CD14-positive monocyte (primary cell): Measurements from ENCODE around the gene CENPP. TPM values are rescaled to one million over a fixed set of nuclear protein-coding genes. Genes with fewer than 3 reads are reported as not detected.

Experiments used
- DNase-seq, 3 donors: peaks; one replicate each; pipeline ENCODE4 v3.0.0-alpha.2; 2011 to 2022
- H2AFZ ChIP-seq: 2 replicates; pipeline ENCODE4 v1.6.0; 2012; ENCODE audit warnings: mild to moderate bottlenecking, low read depth, low read length, inconsistent platforms; ENCODE audit not compliant: insufficient read depth, poor library complexity, severe bottlenecking
- H3K27ac ChIP-seq, 2 donors: 1 replicate in 1 of 2; 2 replicates in 1 of 2; pipeline ENCODE4 v1.5.1; 2012 to 2013; ENCODE audit warnings: low read length in 2 of 2, control low read depth in 1 of 2, inconsistent platforms in 1 of 2, low read depth in 1 of 2, mild to moderate bottlenecking in 1 of 2
- H3K27me3 ChIP-seq, 2 donors: one replicate each; pipeline versions ENCODE4 v1.6.0 to v1.6.1; 2011 to 2013; ENCODE audit warnings: low read length in 2 of 2; ENCODE audit not compliant: control insufficient read depth in 2 of 2, insufficient read depth in 2 of 2
- H3K36me3 ChIP-seq, 2 donors: replicated peaks in 1 of 2; 1 replicate in 1 of 2; 2 replicates in 1 of 2; pipeline versions ENCODE4 v1.5.1 to v1.6.1; 2012 to 2013; ENCODE audit warnings: low read length in 2 of 2, control low read depth in 1 of 2, inconsistent platforms in 1 of 2, mild to moderate bottlenecking in 1 of 2; ENCODE audit not compliant: insufficient read depth in 2 of 2, control insufficient read depth in 1 of 2
- H3K4me1 ChIP-seq, 2 donors: 1 replicate in 1 of 2; 2 replicates in 1 of 2; pipeline versions ENCODE4 v1.5.1 to v1.6.1; 2012 to 2013; ENCODE audit warnings: low read length in 2 of 2, control low read depth in 1 of 2, inconsistent platforms in 1 of 2, mild to moderate bottlenecking in 1 of 2, moderate library complexity in 1 of 2; ENCODE audit not compliant: insufficient read depth in 2 of 2, control insufficient read depth in 1 of 2
- H3K4me2 ChIP-seq: replicated peaks from 2 replicates; pipeline ENCODE3; 2012; ENCODE audit warnings: low read length, moderate library complexity, mild to moderate bottlenecking; ENCODE audit not compliant: poor library complexity, severe bottlenecking; ENCODE audit errors: extremely low read depth
- H3K4me3 ChIP-seq, 3 experiments: fragments of 200-600 bp in 1 of 3; sonication (generic) in 1 of 3; replicated peaks in 1 of 3; 1 replicate in 2 of 3; 2 replicates in 1 of 3; pipeline ENCODE4 v1.5.1; 2011 to 2013; ENCODE audit warnings: low read length in 3 of 3, mild to moderate bottlenecking in 3 of 3, control low read depth in 2 of 3, low read depth in 2 of 3, inconsistent platforms in 1 of 3, moderate library complexity in 1 of 3
- H3K79me2 ChIP-seq: 2 replicates; pipeline ENCODE4 v1.6.0; 2012; ENCODE audit warnings: mild to moderate bottlenecking, control low read depth, inconsistent platforms, low read length, moderate library complexity; ENCODE audit not compliant: insufficient read depth
- H3K9ac ChIP-seq: 2 replicates; pipeline ENCODE4 v1.6.0; 2017; ENCODE audit warnings: low read length, mild to moderate bottlenecking; ENCODE audit not compliant: insufficient read depth, poor library complexity, severe bottlenecking
- H3K9me3 ChIP-seq, 2 donors: replicated peaks in 1 of 2; 1 replicate in 1 of 2; 2 replicates in 1 of 2; pipeline versions ENCODE4 v1.5.1 to v1.6.1; 2012 to 2013; ENCODE audit warnings: low read length in 2 of 2, control low read depth in 1 of 2; ENCODE audit not compliant: control insufficient read depth in 1 of 2, insufficient read depth in 1 of 2
- H4K20me1 ChIP-seq: 2 replicates; pipeline ENCODE4 v1.6.0; 2012; ENCODE audit warnings: mild to moderate bottlenecking, low read length, control low read depth, moderate library complexity; ENCODE audit not compliant: insufficient read depth
- H3K27ac Mint-ChIP-seq, 7 donors: one replicate each; pipeline ENCODE4 v1.8.0; 2020; ENCODE audit warnings: mild to moderate bottlenecking in 7 of 7, mixed read lengths in 7 of 7, moderate library complexity in 6 of 7, inconsistent platforms in 2 of 7
- H3K27me3 Mint-ChIP-seq, 3 donors: one replicate each; pipeline ENCODE4 v1.8.0; 2021 to 2022; ENCODE audit warnings: low read depth in 3 of 3, mild to moderate bottlenecking in 3 of 3, mixed read lengths in 3 of 3, moderate library complexity in 3 of 3, inconsistent platforms in 1 of 3
- H3K36me3 Mint-ChIP-seq, 2 donors: one replicate each; pipeline ENCODE4 v1.8.0; 2020; ENCODE audit warnings: mixed read lengths in 2 of 2, inconsistent platforms in 1 of 2, mild to moderate bottlenecking in 1 of 2
- H3K4me1 Mint-ChIP-seq: one replicate; pipeline ENCODE4 v1.8.0; 2020; ENCODE audit warnings: mild to moderate bottlenecking, mixed read lengths
- H3K4me3 Mint-ChIP-seq, 2 donors: one replicate each; pipeline ENCODE4 v1.8.0; 2020; ENCODE audit warnings: mild to moderate bottlenecking in 2 of 2, mixed read lengths in 2 of 2, moderate library complexity in 1 of 2
- H3K9me3 Mint-ChIP-seq, 7 donors: one replicate each; pipeline ENCODE4 v1.8.0; 2020 to 2022; ENCODE audit warnings: mixed read lengths in 7 of 7, mild to moderate bottlenecking in 6 of 7, moderate library complexity in 6 of 7, inconsistent platforms in 2 of 7
- CTCF ChIP-seq: fragments of 200-600 bp; IDR thresholded peaks from one replicate; pipeline ENCODE4 v1.8.0; 2022; ENCODE audit warnings: antibody characterized with exemption, mild to moderate bottlenecking
- WGBS: methylation state at CpG from one replicate; pipeline ENCODE4 v1.1.5; 2013; ENCODE audit warnings: missing lambda C conversion rate; ENCODE audit not compliant: insufficient coverage; 5-methylcytosine and 5-hydroxymethylcytosine counted together
- intact Hi-C, 2 donors: fragments of 100-400 bp; cut with micrococcal nuclease; formaldehyde crosslinking; loops; one replicate each; pipeline versions ENCODE4 v1.15.0 to v1.15.1; 2023
- polyA plus RNA-seq, 3 donors: library from polyadenylated mRNA; depleted of rRNA in 1 of 3; unstranded in 2 of 3; stranded (reverse) in 1 of 3; fragments of 300-500 nt in 2 of 3; fragments of >200 nt in 1 of 3; fragmentation: Illumina TruSeq in 2 of 3; gene quantifications; 1 replicate in 2 of 3; 2 replicates in 1 of 3; pipeline ENCODE4 v1.2.3, GENCODE V29; 2012 to 2021

The CENPP gene
- polyA plus RNA-seq, 3 donors, result 0.50 to 1.1 (median 1.1) TPM

DNA sequence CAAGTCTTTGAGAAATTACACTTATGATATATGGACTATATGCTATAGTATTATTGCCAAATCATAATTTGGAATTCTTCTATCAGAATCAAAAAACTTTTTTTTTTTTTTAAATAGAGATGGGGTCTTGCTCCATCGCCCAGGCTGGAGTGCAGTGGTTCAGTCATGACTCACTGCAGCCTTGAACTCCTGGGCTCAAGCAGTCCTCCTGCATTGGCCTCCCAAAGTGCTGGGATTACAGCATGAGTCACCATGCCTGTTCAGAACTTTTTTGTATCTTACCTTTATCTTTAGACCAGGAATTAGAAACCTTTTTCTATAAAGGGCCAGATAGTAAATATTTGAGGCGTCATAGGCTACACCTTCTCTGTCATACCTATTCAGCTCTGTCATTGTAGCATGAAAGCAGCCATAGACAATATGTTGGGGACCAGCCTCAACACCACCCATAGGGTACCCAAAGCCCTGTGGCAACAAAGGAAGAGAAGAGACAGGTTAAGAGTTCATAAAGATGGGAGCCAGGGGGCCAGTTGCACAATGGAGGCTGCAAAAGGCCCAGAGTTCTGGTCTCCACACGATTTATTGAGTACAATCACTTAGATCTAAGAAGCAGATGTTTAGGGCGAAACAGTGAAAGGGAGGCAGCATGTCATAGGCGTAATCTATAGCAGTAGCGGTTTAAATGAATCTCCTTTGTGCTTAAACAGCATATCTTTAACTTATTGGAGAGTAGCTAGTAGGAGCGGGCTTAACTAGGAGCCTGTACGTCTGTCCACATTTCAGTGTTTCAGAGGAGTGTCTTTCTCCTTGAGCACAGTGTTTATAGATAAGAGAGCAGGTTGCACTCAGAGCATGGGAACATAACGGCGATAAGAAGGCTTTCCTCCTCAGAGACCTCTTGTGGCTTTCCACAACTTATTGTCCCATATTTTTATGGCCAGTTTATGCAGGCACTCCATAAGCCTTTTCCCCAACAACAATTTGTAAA is 197.5 kb downstream of the CENPP start:
- H3K4me1 ChIP-seq, result no peaks in the 10 kb centered on the region
- H3K79me2 ChIP-seq, result no peaks in the 10 kb centered on the region
- H3K27me3 ChIP-seq, result no peaks in the 10 kb centered on the region
- intact Hi-C loops, result no loop called here
- no peaks in the 10 kb centered on the region for H3K9me3 ChIP-seq
- no peak overlapping the region for H2AFZ ChIP-seq
- H3K36me3 ChIP-seq, result no peaks in the 10 kb centered on the region
- Mint-ChIP-seq H3K9me3 (peaks cover 0 to 3% (median 0%) of the 10 kb centered on the region in 7 donors), H3K4me1 (no peaks in the 10 kb centered on the region), H3K36me3 (peaks cover 8 to 9% of the 10 kb centered on the region in 2 donors), H3K27me3 (peaks cover 0 to 5% (median under 1%) of the 10 kb centered on the region in 3 donors), H3K4me3 (no peak overlapping the region), H3K27ac (no peak overlapping the region)
- no peak for TF ChIP-seq CTCF
- WGBS, result 100% methylated on average over 1 of the region's 10 CpGs
- no peak overlapping the region for H3K4me3 ChIP-seq
- DNase-seq, result no peak
- no peaks in the 10 kb centered on the region for H4K20me1 ChIP-seq
- H3K4me2 ChIP-seq, result no peak overlapping the region
- no peak overlapping the region for H3K27ac ChIP-seq
- no peak overlapping the region for H3K9ac ChIP-seq

DNA sequence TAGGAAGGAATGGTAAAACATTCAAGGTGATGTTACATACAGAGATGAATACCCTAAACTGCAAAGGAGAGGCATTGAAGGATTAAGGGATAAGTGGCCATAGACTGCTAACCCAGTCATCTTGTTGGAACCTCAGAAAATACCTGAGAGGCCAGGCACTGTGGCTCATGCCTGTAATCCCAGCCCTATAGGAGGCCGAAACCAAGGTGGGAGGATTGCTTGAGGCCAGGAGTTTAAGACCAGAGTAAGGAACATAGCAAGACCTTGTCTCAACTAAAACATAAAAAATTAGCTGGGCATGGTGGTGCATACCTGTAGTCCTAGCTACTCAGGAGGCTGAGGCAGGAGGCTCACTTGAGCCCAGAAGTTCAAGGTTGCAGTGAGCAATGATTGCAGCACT is 199.1 kb downstream of the CENPP start:
- Histone ChIP-seq H3K4me1 (no peaks in the 10 kb centered on the region), H2AFZ (no peak overlapping the region), H3K79me2 (no peaks in the 10 kb centered on the region), H3K27me3 (no peaks in the 10 kb centered on the region), H3K36me3 (no peaks in the 10 kb centered on the region), H3K4me2 (no peak overlapping the region), H3K9ac (no peak overlapping the region), H3K4me3 (no peak overlapping the region), H4K20me1 (no peaks in the 10 kb centered on the region), H3K9me3 (no peaks in the 10 kb centered on the region), H3K27ac (no peak overlapping the region)
- Mint-ChIP-seq H3K9me3 (no peaks in the 10 kb centered on the region), H3K36me3 (peaks cover 4 to 5% of the 10 kb centered on the region in 2 donors), H3K4me3 (no peak overlapping the region), H3K27me3 (peaks cover 0 to 3% (median 0%) of the 10 kb centered on the region in 3 donors), H3K4me1 (no peaks in the 10 kb centered on the region), H3K27ac (no peak overlapping the region)
- intact Hi-C loops, result no loop called here
- DNase-seq, result no peak
- WGBS, result no CpG with 5 or more reads among the region's 1 CpG
- TF ChIP-seq CTCF, result no peak
